ENCODE results near the gene CENPE.

The CENPE gene

DNA sequence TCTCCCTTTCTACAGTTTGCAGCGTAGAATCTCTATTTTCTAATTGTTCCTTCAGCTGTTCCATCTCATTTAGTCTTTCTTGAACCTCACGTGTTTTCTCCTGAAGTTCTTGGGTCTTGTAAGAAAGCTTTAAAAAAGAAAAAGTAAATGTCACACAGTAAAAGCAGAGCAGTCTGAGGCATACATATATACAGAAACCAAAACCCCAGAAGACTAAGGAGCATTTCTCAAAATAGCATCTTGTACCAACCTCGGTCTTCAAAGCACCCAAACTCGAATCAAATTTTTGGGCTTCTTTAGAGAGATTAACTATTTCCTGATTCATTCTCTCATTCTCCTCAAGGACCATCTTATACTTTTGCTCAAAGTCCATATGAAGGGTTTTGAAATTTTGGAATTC is 39.4 kb downstream of the CENPE start:
- WGBS, 2 donors (ENCODE audit: extremely low coverage in 2 of 2, insufficient read length in 2 of 2, insufficient replicate concordance in 1 of 2) = no CpG with 5 or more reads among the region's 4 CpGs
- H3K79me1 ChIP-seq (ENCODE audit: low read depth, low read length) = no peaks in the 10 kb centered on the region
- no peak overlapping the region for H2BK12ac ChIP-seq (ENCODE audit: low read length)
- H3K4me1 ChIP-seq (ENCODE audit: control insufficient read depth in 2 of 2, insufficient read depth in 1 of 2, low read depth in 1 of 2, low read length in 2 of 2) = no peaks in the 10 kb centered on the region
- no peak overlapping the region for H2BK15ac ChIP-seq (ENCODE audit: low read length)
- H3K14ac ChIP-seq (ENCODE audit: low read length) = no peak overlapping the region
- H3K27me3 ChIP-seq (ENCODE audit: control insufficient read depth in 3 of 3, insufficient read depth in 3 of 3, low read depth in 1 of 3, low read length in 3 of 3) = no peaks in the 10 kb centered on the region
- H3K18ac ChIP-seq (ENCODE audit: low read length) = no peak overlapping the region
- H3K9me3 ChIP-seq (replicated peaks in 1 of 2; ENCODE audit: control insufficient read depth in 2 of 2, insufficient read depth in 1 of 2, low read depth in 1 of 2, low read length in 2 of 2) = peaks cover 0 to 21% of the 10 kb centered on the region in 2 donors
- no peak overlapping the region for H3K23ac ChIP-seq (ENCODE audit: low read depth, low read length, poor library complexity)
- H2BK120ac ChIP-seq (ENCODE audit: low read depth, low read length) = no peak overlapping the region
- no peak overlapping the region for H3K27ac ChIP-seq (replicated peaks; ENCODE audit: low read length)
- H4K8ac ChIP-seq (ENCODE audit: low read depth, low read length) = no peak overlapping the region
- H3K9ac ChIP-seq (ENCODE audit: low read depth, low read length, poor library complexity) = no peak overlapping the region
- H3K4me3 ChIP-seq (ENCODE audit: low read length in 2 of 2) = no peak overlapping the region
- H3K4ac ChIP-seq (ENCODE audit: low read length) = no peak overlapping the region
- H2AFZ ChIP-seq (ENCODE audit: low read length) = no peak overlapping the region
- H3K4me2 ChIP-seq (ENCODE audit: insufficient read depth, low read length, poor library complexity, severe bottlenecking) = no peak overlapping the region
- H3K36me3 ChIP-seq (replicated peaks in 1 of 2; ENCODE audit: control insufficient read depth in 2 of 2, insufficient read depth in 2 of 2, low read length in 2 of 2) = peaks cover 4 to 100% of the 10 kb centered on the region in 2 donors
- no peak overlapping the region for H2BK5ac ChIP-seq (ENCODE audit: low read length)
- no peak for DNase-seq (ENCODE audit: low spot score)
- H4K91ac ChIP-seq (ENCODE audit: low read depth, low read length, poor library complexity) = no peak overlapping the region
- no peak overlapping the region for H2AK5ac ChIP-seq (ENCODE audit: low read depth, low read length)

DNA sequence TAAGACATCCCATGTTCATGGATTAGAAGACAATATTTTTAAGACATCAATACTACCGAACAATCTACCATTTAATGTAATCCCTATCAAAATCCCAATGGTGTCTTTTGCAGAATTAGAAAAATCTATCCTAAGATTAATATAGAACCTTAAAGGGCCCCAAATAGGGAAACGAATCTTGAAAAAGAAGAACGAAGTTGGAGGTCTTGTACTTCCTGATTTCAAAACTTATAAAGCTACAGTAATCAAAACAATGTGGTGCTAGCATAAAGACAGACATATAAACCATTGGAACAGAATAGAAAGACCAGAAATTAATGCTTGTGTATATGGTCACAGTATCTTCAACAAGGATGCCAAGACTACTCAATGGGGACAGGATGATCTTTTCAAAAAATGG is 42.0 kb downstream of the CENPE start:
- Histone ChIP-seq H3K9ac (ENCODE audit: low read depth, low read length, poor library complexity) (no peak overlapping the region), H3K9me3 (replicated peaks in 1 of 2; ENCODE audit: control insufficient read depth in 2 of 2, insufficient read depth in 1 of 2, low read depth in 1 of 2, low read length in 2 of 2) (peaks cover 0 to 21% of the 10 kb centered on the region in 2 donors), H2BK12ac (ENCODE audit: low read length) (no peak overlapping the region), H3K4me3 (ENCODE audit: low read length in 2 of 2) (no peak overlapping the region), H2BK5ac (ENCODE audit: low read length) (no peak overlapping the region), H3K79me1 (ENCODE audit: low read depth, low read length) (no peaks in the 10 kb centered on the region), H2BK120ac (ENCODE audit: low read depth, low read length) (no peak overlapping the region), H4K91ac (ENCODE audit: low read depth, low read length, poor library complexity) (no peak overlapping the region), H3K23ac (ENCODE audit: low read depth, low read length, poor library complexity) (no peak overlapping the region), H3K14ac (ENCODE audit: low read length) (no peak overlapping the region), H3K18ac (ENCODE audit: low read length) (no peak overlapping the region), H3K4me1 (ENCODE audit: control insufficient read depth in 2 of 2, insufficient read depth in 1 of 2, low read depth in 1 of 2, low read length in 2 of 2) (no peaks in the 10 kb centered on the region), H3K4me2 (ENCODE audit: insufficient read depth, low read length, poor library complexity, severe bottlenecking) (no peak overlapping the region), H3K27ac (replicated peaks; ENCODE audit: low read length) (no peak overlapping the region), H2BK15ac (ENCODE audit: low read length) (no peak overlapping the region), H2AFZ (ENCODE audit: low read length) (no peak overlapping the region), H3K27me3 (ENCODE audit: control insufficient read depth in 3 of 3, insufficient read depth in 3 of 3, low read depth in 1 of 3, low read length in 3 of 3) (no peaks in the 10 kb centered on the region), H4K8ac (ENCODE audit: low read depth, low read length) (no peak overlapping the region), H2AK5ac (ENCODE audit: low read depth, low read length) (no peak overlapping the region), H3K36me3 (replicated peaks in 1 of 2; ENCODE audit: control insufficient read depth in 2 of 2, insufficient read depth in 2 of 2, low read length in 2 of 2) (peaks cover 4 to 100% of the 10 kb centered on the region in 2 donors), H3K4ac (ENCODE audit: low read length) (no peak overlapping the region)
- no peak for DNase-seq (ENCODE audit: low spot score)
- WGBS, 2 donors (ENCODE audit: extremely low coverage in 2 of 2, insufficient read length in 2 of 2, insufficient replicate concordance in 1 of 2) = no CpG with 5 or more reads among the region's 3 CpGs

DNA sequence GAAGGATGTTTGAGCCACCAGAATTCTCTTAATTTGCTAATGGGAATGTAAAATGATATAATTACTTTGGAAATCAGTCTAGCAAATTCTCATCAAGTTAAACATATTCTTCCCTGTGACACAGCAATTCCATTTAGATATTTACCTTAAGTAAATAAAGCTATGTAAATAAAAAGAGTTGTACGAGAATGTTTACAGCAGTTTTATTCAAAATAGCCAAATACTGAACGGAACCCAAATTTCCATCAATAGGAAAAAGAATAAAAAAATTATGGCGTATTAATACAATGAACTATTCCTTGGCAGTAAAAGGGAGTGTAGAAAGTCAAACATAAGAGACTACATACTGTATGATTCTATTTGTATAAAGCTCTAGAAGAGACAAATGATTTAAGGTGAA is 45.8 kb downstream of the CENPE start:
- no peak overlapping the region for H4K8ac ChIP-seq (ENCODE audit: low read depth, low read length)
- H3K14ac ChIP-seq (ENCODE audit: low read length) = no peak overlapping the region
- H4K91ac ChIP-seq (ENCODE audit: low read depth, low read length, poor library complexity) = no peak overlapping the region
- peaks cover 8 to 99% of the 10 kb centered on the region in 2 donors for H3K36me3 ChIP-seq (replicated peaks in 1 of 2; ENCODE audit: control insufficient read depth in 2 of 2, insufficient read depth in 2 of 2, low read length in 2 of 2)
- H3K4ac ChIP-seq (ENCODE audit: low read length) = no peak overlapping the region
- no peak overlapping the region for H3K27ac ChIP-seq (replicated peaks; ENCODE audit: low read length)
- no peak overlapping the region for H2AK5ac ChIP-seq (ENCODE audit: low read depth, low read length)
- no peaks in the 10 kb centered on the region for H3K27me3 ChIP-seq (ENCODE audit: control insufficient read depth in 3 of 3, insufficient read depth in 3 of 3, low read depth in 1 of 3, low read length in 3 of 3)
- H2BK5ac ChIP-seq (ENCODE audit: low read length) = no peak overlapping the region
- H3K23ac ChIP-seq (ENCODE audit: low read depth, low read length, poor library complexity) = no peak overlapping the region
- H3K4me3 ChIP-seq (ENCODE audit: low read length in 2 of 2) = no peak overlapping the region
- no peaks in the 10 kb centered on the region for H3K79me1 ChIP-seq (ENCODE audit: low read depth, low read length)
- no peak for DNase-seq (ENCODE audit: low spot score)
- H2BK120ac ChIP-seq (ENCODE audit: low read depth, low read length) = no peak overlapping the region
- no peak overlapping the region for H3K4me2 ChIP-seq (ENCODE audit: insufficient read depth, low read length, poor library complexity, severe bottlenecking)
- H2BK12ac ChIP-seq (ENCODE audit: low read length) = no peak overlapping the region
- H3K18ac ChIP-seq (ENCODE audit: low read length) = no peak overlapping the region
- H3K9ac ChIP-seq (ENCODE audit: low read depth, low read length, poor library complexity) = no peak overlapping the region
- H3K4me1 ChIP-seq (ENCODE audit: control insufficient read depth in 2 of 2, insufficient read depth in 1 of 2, low read depth in 1 of 2, low read length in 2 of 2) = no peaks in the 10 kb centered on the region
- H2BK15ac ChIP-seq (ENCODE audit: low read length) = no peak overlapping the region
- WGBS, 2 donors (ENCODE audit: extremely low coverage in 2 of 2, insufficient read length in 2 of 2, insufficient replicate concordance in 1 of 2) = no CpG with 5 or more reads among the region's 3 CpGs
- no peak overlapping the region for H2AFZ ChIP-seq (ENCODE audit: low read length)
- peaks cover 0 to 21% of the 10 kb centered on the region in 2 donors for H3K9me3 ChIP-seq (replicated peaks in 1 of 2; ENCODE audit: control insufficient read depth in 2 of 2, insufficient read depth in 1 of 2, low read depth in 1 of 2, low read length in 2 of 2)

GRCh38 chr4:103150677-103151076 is 47.5 kb downstream of the CENPE start:
- no peak overlapping the region for H2AK5ac ChIP-seq (ENCODE audit: low read depth, low read length)
- no CpG with 5 or more reads among the region's 1 CpG for WGBS, 2 donors (ENCODE audit: extremely low coverage in 2 of 2, insufficient read length in 2 of 2, insufficient replicate concordance in 1 of 2)
- peaks cover 8 to 99% of the 10 kb centered on the region in 2 donors for H3K36me3 ChIP-seq (replicated peaks in 1 of 2; ENCODE audit: control insufficient read depth in 2 of 2, insufficient read depth in 2 of 2, low read length in 2 of 2)
- no peaks in the 10 kb centered on the region for H3K79me1 ChIP-seq (ENCODE audit: low read depth, low read length)
- H4K8ac ChIP-seq (ENCODE audit: low read depth, low read length) = no peak overlapping the region
- no peak overlapping the region for H2AFZ ChIP-seq (ENCODE audit: low read length)
- H2BK5ac ChIP-seq (ENCODE audit: low read length) = no peak overlapping the region
- no peak overlapping the region for H2BK120ac ChIP-seq (ENCODE audit: low read depth, low read length)
- no peak overlapping the region for H3K9ac ChIP-seq (ENCODE audit: low read depth, low read length, poor library complexity)
- H3K27ac ChIP-seq (replicated peaks; ENCODE audit: low read length) = no peak overlapping the region
- H3K27me3 ChIP-seq (ENCODE audit: control insufficient read depth in 3 of 3, insufficient read depth in 3 of 3, low read depth in 1 of 3, low read length in 3 of 3) = no peaks in the 10 kb centered on the region
- no peak overlapping the region for H3K4ac ChIP-seq (ENCODE audit: low read length)
- H3K4me1 ChIP-seq (ENCODE audit: control insufficient read depth in 2 of 2, insufficient read depth in 1 of 2, low read depth in 1 of 2, low read length in 2 of 2) = no peaks in the 10 kb centered on the region
- peaks cover 0 to 5% of the 10 kb centered on the region in 2 donors for H3K9me3 ChIP-seq (replicated peaks in 1 of 2; ENCODE audit: control insufficient read depth in 2 of 2, insufficient read depth in 1 of 2, low read depth in 1 of 2, low read length in 2 of 2)
- no peak overlapping the region for H3K14ac ChIP-seq (ENCODE audit: low read length)
- no peak overlapping the region for H3K18ac ChIP-seq (ENCODE audit: low read length)
- H3K4me3 ChIP-seq (ENCODE audit: low read length in 2 of 2) = no peak overlapping the region
- H3K23ac ChIP-seq (ENCODE audit: low read depth, low read length, poor library complexity) = no peak overlapping the region
- no peak overlapping the region for H3K4me2 ChIP-seq (ENCODE audit: insufficient read depth, low read length, poor library complexity, severe bottlenecking)
- H4K91ac ChIP-seq (ENCODE audit: low read depth, low read length, poor library complexity) = no peak overlapping the region
- DNase-seq (ENCODE audit: low spot score) = no peak
- no peak overlapping the region for H2BK12ac ChIP-seq (ENCODE audit: low read length)
- H2BK15ac ChIP-seq (ENCODE audit: low read length) = no peak overlapping the region
